HG03342 (cell line): Measurements from ENCODE around the gene FERMT1.
"Not testable (repeated sequence)": the region's sequence is repeated elsewhere in the genome, so short reads cannot be mapped to it uniquely, and the experiment has no call there.

Source experiments
- ATAC-seq: cut with Tn5 transposase; IDR thresholded peaks from one replicate; pipeline ENCODE4 v1.9.1; 2021; ENCODE audit warnings: mild to moderate bottlenecking, moderate library complexity; ENCODE audit not compliant: unreplicated experiment

FERMT1 gene

DNA sequence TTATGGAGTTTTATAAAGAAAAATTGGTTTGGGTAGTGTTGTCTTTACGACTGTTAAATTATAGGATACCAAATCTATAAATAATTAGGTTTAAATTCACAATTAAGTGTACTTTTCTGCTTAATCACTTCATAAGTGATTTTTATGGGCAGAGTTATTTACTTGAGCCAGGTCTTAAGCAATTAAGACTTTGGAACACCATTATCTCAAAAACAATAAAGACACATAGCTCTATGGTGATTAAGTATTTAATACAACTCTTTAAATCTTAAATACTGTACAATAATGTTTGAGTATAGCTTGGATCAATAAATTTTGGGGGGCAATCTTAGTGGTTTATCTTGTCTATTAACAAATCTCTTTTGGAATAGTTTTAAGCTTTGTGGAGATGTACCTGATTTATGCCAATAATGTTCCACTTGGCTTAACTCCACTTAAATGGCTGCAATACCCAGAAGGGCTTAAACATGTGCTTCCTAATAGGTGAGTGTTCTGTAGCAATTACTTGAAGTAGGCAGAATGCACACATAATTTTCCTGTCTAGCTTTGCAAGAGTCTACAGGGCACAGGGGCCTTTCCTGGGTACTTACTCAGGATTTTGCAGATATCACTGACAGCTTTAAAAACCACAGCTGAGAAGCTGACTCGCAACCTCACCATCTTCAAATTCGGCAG, 7.5 kb downstream of the FERMT1 start:
- no peak for ATAC-seq

DNA sequence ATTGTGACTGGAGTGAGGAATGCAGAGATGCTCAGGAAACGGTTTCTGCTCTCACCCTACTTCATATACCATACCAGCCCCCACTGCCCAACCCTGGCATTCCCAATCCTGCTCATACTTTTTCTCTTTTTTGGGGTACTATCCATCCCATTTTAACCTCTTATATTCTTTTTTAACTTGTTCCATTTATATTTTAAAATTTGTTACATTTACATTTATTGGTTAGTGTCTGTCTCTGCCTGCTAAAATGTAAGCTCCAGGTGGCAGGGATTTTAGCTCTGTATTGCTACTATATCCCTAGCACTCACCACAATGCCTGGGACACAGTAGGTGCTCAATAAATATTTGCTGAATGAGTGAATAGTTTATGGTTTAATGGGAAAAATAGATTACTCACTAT, 8.1 kb downstream of the FERMT1 start:
- no peak for ATAC-seq

DNA sequence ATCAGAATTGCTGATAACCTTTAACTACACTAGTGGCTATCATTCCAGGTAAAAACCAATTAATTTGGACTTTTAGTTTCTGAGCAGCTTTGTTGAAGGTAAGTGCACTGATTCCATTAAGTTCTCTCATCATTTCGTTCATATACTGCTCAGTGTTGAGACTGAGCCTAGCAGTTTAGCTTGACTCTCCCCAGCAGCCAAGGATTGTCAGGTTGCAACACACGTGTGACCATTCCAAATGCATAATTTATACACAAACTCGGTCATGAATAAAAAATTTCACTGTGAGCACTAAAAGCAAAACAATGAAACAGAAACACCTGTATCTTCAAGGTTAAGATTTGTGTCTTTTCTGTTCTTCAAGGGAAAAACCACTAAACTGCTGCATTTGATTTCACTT, 8.9 kb downstream of the FERMT1 start:
- ATAC-seq = no peak

DNA sequence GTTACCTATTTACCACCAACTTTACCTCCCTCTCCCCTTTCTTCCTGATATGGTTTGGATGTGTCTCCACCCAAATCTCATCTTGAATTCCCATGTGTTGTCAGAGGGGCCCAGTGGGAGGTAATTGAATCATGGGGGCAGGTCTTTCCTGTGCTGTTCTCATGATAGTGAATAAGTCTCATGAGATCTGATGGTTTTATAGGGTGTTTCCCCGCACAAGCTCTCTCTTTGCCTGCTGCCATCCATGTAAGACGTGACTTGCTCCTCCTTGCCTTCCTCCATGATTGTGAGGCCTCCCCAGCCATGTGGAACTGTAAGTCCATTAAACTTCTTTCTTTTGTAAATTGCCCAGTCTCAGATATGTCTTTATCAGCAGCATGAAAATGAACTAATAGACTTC, 9.9 kb downstream of the FERMT1 start:
- ATAC-seq = not testable (repeated sequence)

DNA sequence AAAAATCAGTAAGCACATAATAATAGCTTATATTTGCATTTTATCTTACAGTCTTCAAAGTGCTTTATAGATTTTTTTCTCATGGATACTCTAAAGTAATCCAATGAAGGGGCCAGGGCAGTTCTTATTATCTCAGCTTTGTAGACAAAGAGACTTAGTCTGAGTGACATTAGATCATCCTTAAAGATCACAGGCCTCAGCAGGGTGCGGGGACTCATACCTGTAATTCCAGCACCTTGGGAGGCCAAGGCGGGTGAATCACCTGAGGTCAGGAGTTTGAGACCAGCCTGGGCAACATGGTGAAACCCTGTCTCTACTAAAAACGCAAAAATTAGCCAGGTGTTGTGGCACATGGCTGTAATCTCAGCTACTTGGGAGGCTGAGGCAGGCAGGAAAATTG, 14.5 kb downstream of the FERMT1 start:
- ATAC-seq = no peak

DNA sequence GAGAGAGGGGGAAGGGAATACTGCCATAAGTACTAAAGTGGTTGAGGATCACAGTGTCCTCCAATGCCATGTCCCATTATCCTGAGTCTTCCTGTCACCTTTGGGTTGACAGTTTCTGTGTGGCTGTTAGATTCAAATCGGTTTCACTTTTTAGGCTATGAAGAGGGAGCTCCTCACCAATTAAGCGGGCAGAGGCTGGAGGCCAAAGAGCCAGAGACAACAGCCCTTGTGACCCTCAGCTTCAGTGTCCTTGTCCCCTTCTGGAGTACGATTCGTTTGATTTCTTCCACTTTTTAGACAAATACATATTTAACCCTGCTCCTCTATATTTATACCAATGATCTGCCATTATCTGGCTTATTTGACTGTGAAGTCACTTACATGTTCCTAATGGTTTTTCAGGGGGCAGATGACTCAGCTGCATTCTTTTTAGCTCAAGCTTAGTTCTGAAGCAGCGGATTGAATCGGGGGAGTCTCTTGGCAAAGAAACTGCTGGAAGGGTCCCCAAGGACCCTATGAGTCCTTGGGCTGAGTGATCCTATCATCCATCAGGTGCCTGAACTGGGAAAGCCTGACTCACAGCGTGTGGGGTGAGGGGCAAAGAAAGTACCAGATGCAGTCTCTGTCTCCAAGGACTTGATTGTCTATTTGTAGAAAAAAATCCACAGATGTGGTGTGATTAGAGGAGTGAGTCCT, 18.2 kb downstream of the FERMT1 start:
- ATAC-seq = no peak

DNA sequence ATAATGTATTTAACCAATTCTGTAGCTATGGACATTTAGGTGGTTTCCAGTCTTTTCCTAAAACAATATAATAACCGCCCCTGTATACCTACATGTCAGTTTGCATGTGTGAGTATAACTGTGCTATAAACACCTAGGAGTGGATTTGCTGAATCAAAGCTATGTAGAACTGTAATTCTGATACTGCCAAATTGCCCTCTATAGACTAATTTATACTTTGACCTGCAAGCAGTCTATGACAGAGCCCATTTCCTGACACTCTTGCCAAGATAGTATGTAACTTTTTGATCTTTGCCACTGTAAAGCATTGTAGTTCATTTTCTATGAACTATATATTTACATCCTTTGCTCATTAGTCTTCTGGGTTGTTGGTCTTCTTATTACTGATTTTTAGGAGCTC, 19.5 kb downstream of the FERMT1 start:
- no peak for ATAC-seq

DNA sequence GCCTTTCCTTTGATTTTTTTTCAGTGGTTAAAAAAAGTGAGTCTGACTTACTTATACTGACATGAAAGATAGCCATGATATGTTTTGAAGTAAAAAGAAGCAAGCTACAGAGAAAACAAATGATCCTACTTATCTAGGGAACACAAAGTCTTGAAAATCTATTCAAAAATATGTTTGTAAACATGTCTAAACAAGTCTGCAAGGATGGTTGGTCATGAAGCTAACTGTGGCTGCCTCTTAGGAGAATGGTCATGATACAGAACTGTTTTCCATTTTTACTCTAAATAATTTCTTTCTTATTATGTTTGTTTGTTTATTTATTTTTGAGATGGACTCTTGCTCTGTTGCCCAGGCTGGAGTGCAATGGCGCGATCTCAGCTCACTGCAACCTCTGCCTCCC, 21.5 kb downstream of the FERMT1 start:
- ATAC-seq = no peak

DNA sequence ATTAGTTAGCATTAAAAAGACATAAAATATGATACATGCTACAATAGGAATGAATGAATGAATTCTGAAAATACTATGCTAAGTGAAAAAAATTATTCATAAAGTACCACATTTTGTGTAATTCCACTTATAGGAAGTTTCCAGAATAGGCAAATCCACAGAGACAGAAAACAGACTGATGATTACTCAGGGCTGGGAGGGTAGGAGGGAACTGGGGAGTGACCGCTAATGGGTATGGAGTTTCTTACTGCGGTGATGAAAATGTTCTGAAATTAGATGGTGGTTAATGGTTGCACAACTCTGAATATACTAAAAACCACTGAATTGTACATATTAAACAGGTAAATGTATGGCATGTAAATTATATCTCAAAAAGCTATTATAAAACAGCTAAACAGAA, 22.6 kb downstream of the FERMT1 start:
- no peak for ATAC-seq

DNA sequence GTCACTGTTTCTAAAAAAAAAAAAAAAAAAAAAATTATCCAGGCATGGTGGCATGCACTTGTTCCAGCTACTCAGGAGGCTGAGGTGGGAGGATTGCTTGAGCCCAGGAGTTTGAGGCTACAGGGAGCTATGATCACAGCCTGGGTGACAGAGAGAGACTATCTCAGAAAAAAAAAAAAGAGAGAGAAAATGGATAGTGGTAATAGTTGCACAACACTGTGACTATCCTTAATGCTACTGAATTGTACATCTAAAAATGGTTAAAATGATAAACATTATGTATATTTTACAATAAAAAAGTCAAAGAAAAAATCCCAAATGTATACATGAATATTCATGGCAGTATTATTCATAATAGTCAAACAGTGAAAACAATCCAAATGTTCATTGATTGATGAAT, 23.0 kb downstream of the FERMT1 start:
- no peak for ATAC-seq

DNA sequence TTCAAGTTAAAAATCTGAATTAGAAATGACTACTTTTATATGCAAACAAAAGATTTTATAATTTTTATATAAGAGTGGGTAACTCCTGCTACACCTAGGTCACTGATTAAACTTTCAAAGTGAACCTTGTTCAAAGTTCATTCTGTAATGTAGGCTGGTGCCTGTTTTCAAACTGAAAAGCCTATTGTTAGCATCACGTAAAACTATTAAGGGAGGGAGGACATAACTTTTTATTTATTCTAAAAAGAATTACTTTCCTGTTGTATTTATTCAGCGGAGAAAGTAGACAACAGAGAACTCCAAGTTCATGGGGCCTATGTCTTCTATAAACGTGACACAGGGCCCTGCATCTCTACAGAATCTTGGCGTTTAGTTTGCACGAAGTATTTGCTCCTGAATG, 27.4 kb downstream of the FERMT1 start:
- ATAC-seq = no peak

DNA sequence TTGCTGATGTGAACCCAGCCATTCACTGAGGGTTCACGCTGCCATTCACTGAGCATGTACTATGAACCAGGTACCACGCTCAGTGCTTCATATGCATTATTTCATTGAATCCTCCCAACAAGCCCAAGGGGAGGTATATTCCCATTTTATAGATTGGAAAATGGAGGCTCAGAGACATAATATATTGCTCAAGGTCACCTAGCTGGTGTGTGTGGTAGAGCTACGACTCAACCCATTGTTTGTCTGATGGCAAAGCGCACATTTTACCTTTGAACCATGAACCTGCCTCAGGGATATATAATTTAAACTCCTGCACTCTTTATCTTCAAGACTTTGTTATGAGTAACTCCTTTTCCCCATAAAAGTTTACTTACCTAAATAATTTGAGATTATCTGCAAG, 28.3 kb downstream of the FERMT1 start:
- ATAC-seq = no peak

DNA sequence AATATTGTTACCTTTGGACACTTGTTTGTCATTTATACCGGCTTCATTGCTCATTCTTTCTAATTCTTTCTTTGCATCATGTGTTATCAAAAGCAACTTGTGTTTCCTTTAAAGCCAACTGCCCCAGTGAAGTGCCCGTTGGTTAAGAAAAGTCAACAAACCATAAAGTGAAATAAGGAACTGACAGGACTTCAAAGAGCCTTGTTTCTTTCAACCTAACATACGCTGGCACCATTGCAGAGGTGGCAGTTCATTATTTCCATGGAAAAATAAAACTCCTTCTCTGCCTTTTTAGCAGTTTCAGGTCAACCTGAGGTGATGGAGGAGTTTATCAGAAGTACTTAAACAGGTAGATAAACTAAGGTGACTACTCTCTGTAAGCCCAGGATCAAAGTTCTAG, 28.8 kb downstream of the FERMT1 start:
- no peak for ATAC-seq

DNA sequence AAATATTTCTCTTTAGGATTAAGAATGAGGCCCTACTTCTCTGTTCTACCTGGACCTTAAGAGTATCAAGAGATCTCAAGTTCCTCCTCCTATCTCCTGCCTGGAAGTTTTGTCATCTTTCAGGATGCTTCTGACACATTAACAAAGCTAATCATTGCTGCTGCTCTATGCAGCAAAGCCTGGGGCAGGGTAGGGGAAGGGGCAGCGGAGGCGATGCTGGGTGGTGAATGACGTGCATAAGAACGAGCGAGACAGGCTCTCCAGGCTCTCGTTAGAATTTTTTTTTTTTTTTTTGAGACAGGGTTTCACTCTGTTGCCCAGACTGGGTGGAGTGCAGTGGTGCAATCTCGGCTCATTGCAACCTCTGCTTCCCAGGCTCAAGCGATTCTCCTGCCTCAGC, 31.2 kb downstream of the FERMT1 start:
- ATAC-seq = no peak

DNA sequence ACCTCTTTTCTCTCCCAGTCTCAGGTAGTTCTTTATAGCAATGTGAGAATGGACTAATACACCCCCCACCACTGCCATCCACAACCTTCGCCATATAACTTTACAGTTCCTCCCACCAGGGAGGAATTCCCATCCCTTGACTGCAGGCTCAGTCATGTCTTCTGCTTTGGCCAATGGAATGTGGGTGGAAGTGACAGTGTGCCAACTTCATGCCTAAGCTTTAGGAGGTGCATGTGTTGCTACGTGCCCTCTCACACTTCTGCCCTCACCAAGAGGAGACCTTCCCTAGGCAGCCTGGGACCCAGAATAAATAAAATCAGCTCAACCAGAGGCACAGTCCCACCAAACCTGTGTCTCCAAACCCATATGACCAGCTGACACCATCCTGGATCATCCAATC, 36.0 kb downstream of the FERMT1 start:
- ATAC-seq = no peak

DNA sequence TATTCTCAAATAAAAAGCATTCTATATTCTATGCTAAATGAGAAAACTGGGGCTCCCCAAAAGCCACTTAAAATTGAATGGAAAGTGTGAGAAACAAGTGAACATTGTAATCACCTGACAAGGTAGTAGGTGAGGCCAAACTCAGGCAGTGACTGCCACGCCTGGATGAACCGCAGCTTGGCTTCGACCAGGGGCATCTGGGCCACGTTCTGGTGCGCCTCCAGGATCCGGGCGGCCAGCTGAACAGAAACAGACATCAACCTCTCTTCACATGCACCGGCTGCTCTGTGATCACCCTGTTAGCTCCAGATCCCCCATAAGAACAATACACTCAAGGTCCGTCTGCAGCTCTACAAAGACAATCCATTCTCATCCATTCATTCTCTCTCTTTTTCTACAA, 38.9 kb downstream of the FERMT1 start:
- ATAC-seq = no peak

DNA sequence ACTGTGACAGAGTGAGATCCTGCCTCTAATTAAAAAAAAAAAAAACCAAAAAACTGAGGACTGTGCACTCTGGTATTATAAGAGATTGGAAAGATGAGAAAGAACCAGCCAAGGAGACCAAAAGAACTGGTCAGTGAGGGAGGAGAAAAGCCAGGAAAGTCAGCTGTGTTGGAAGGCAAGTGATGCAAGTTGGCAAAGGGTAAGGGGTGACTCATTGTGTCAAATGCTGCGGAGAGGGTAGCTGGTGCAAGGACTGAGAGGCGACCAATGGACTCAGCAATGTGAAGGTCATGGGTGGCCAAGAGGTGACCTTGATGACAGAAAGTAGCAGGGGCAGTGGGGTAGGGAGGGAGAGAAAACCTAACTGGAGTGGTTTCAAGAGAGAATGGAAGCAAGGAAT, 41.6 kb downstream of the FERMT1 start:
- no peak for ATAC-seq

DNA sequence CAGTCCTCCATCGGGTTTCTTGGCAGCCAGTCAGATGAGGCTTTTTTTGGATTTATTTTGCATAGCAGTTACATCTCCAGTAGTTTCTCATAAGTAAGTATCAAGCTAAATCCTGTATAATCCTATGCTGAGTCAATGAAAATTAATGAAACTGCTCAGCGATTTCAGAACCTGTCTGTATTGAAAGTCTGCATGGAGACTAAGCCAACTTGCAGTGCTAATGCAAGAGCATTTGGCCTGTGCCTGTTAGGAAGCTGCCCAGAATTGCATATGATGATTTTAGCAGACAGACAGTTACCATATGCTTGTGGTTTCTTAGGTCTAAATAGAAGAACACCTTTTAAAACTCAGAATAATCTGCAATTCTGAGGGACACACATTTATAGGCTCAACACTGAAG, 43.8 kb downstream of the FERMT1 start:
- ATAC-seq = no peak

DNA sequence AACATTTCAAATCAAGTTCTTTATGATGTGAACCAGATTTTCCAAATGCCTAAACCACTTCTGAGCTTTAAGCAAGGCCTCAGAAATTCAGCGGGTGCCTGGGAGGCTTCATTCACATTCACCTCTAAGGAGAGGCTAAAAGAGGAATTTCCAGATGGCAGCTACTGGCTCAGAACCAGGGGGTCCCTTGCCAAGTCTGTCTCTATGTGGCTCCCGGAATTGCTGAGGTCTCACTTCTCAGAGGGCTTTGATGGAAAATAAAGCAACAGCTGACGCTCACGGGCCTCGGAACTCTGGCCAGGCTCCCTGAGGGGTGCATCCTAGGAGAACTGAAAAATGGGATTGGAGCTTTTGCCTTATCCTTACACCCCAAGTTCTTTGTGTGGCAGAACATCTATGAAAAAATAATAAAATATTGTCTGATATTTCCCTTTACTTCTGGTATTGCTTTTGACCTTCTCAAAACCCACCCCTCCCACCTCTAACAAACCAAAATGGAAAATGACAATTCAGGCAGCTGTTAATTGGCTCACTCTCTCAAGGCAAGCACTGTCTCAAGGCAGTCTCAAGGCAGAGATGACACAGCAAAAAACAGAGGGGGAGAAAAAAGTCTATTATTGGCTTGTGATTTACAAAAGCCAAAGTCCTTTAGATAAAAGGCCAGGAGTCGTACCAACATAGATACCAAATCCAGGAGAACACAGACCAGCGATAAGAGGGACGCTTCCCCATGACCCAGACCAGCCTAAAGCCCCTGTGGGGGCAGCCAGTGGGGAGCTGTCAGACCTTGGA, 47.2 kb downstream of the FERMT1 start:
- no peak for ATAC-seq

DNA sequence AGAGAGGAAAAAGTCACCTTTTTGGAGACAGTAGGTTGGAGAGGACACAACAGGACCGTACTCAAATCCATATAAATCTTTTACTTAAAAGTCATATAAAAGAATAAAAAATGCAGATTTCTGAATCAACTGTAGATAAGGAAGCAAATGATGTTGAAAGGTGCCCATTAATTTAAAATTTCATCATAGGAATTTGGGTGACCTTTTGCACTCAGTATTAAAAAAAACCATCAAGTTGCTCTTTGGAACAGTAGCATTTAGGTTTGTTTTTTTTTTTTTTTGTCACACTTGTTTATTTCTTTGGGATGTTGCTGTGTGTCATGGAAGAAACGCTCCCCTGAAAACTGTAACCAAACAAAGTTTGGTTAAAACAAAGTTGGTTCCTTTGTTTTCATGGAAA, 48.0 kb downstream of the FERMT1 start:
- no peak for ATAC-seq

DNA sequence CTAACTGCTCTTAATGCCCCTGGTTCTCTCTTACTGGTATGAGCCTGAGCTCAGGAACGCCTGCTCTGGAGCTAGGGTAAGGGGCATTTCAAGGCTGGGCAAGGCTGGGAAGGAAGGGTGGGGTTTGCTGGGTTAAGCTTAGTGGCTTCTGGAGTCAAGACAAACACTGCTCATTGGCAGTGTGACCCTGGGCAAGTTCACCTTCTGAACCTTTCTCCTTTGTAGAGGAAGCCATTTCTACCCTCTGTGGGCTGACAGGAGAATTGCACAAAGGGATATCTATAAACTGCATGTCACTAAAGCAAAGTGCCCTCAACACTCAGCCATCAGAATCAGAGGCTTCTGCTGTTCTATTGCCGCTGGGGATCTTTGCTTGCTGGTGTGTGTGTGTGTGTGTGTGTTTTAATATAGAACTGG, 48.7 kb downstream of the FERMT1 start:
- peak; percentile 61 for ATAC-seq
